ENCODE measurements around the gene IPO11. TPM values are rescaled to one million over a fixed set of nuclear protein-coding genes. Genes with fewer than 3 reads are reported as not detected.
"Not testable (repeated sequence)": the region's sequence is repeated elsewhere in the genome, so short reads cannot be mapped to it uniquely, and the experiment has no call there.

Gene IPO11
- total RNA-seq, 2 experiments from 2014 or later, result 76.1 to 78.7 TPM

GRCh38 chr5:62621280-62621679 lies 208.7 kb downstream of the IPO11 start:
- CTCF ChIA-PET, result no interaction called here
- POLR2A ChIA-PET, result no interaction called here

GRCh38 chr5:62623271-62623670 lies 210.7 kb downstream of the IPO11 start:
- ChIA-PET CTCF (no interaction called here), POLR2A (no interaction called here)

- POLR2A ChIA-PET, CTCF ChIA-PET: not testable (repeated sequence)
These were observed 211.9 kb downstream of the IPO11 start for GRCh38 chr5:62624436-62624835.

- CTCF ChIA-PET, result no interaction called here
These were observed 214.0 kb downstream of the IPO11 start for GRCh38 chr5:62626534-62626933.

GRCh38 chr5:62627121-62627520 lies 214.6 kb downstream of the IPO11 start:
- CTCF ChIA-PET, result no interaction called here

More at GRCh38 chr5:62626534-62626933, 214.0 kb downstream of the IPO11 start:
- POLR2A ChIA-PET, result no interaction called here

GRCh38 chr5:62627901-62628300 lies 215.3 kb downstream of the IPO11 start:
- POLR2A ChIA-PET, result interaction anchor here (0.6 kb wide), 1 partner anchor 10 kb away, joined by 6 read pairs; no protein-coding TSS in a partner anchor
- CTCF ChIA-PET, result no interaction called here

More at GRCh38 chr5:62627121-62627520, 214.6 kb downstream of the IPO11 start:
- POLR2A ChIA-PET, result interaction anchor here (0.6 kb wide), 1 partner anchor 11 kb away, joined by 6 read pairs; no protein-coding TSS in a partner anchor

GRCh38 chr5:62631909-62632580 lies 219.5 kb downstream of the IPO11 start:
- POLR2A ChIA-PET, result no interaction called here
- CTCF ChIA-PET, result no interaction called here

GRCh38 chr5:62633243-62633642 lies 220.7 kb downstream of the IPO11 start:
- CTCF ChIA-PET, result no interaction called here

GRCh38 chr5:62640446-62640845 lies 227.9 kb downstream of the IPO11 start:
- ChIA-PET POLR2A (no interaction called here), CTCF (no interaction called here)

More at GRCh38 chr5:62633243-62633642, 220.7 kb downstream of the IPO11 start:
- POLR2A ChIA-PET, result no interaction called here

GRCh38 chr5:62642468-62642867 lies 229.9 kb downstream of the IPO11 start:
- ChIA-PET POLR2A (no interaction called here), CTCF (no interaction called here)

- ChIA-PET CTCF (no interaction called here), POLR2A (no interaction called here)
These were observed 231.2 kb downstream of the IPO11 start for GRCh38 chr5:62643556-62644451.

- POLR2A ChIA-PET, result no interaction called here
- CTCF ChIA-PET, result interaction anchor here (1.3 kb wide), 1 partner anchor 23 kb away, joined by 3 read pairs; no protein-coding TSS in a partner anchor
These were observed 232.7 kb downstream of the IPO11 start for GRCh38 chr5:62645223-62645622.

GRCh38 chr5:62647241-62647640 lies 234.7 kb downstream of the IPO11 start:
- ChIA-PET POLR2A (no interaction called here), CTCF (no interaction called here)

- ChIA-PET CTCF (no interaction called here), POLR2A (no interaction called here)
These were observed 236.5 kb downstream of the IPO11 start for GRCh38 chr5:62649025-62649424.

GRCh38 chr5:62649476-62650113 lies 237.0 kb downstream of the IPO11 start:
- ChIA-PET CTCF (no interaction called here), POLR2A (no interaction called here)

GRCh38 chr5:62650197-62650596 lies 237.6 kb downstream of the IPO11 start:
- POLR2A ChIA-PET, result no interaction called here
- CTCF ChIA-PET, result no interaction called here

- ChIA-PET CTCF (no interaction called here), POLR2A (no interaction called here)
These were observed 239.7 kb downstream of the IPO11 start for GRCh38 chr5:62652225-62652624.

GRCh38 chr5:62653001-62653863 lies 240.7 kb downstream of the IPO11 start:
- ChIA-PET CTCF (interaction anchor here (0.7 kb wide), 1 partner anchor 34 kb away, joined by 3 read pairs; no protein-coding TSS in a partner anchor), POLR2A (no interaction called here)

GRCh38 chr5:62653864-62654575 lies 241.5 kb downstream of the IPO11 start:
- ChIA-PET CTCF (no interaction called here), POLR2A (no interaction called here)

Measured in activated CD8-positive, alpha-beta memory T cell treated with anti-CD3 and anti-CD28 coated beads for 36 hours (primary cell).